ENCODE data around the gene C13orf46. TPM values are rescaled to one million over a fixed set of nuclear protein-coding genes. Genes with fewer than 3 reads are reported as not detected.

The C13orf46 gene
- total and polyA plus RNA-seq, 10 of the 15 experiments (the other 5 are each of a cell fraction or from before 2014, with no cell fraction given): 0.01 to 0.18 (median 0.09) TPM; not detected in 6

DNA sequence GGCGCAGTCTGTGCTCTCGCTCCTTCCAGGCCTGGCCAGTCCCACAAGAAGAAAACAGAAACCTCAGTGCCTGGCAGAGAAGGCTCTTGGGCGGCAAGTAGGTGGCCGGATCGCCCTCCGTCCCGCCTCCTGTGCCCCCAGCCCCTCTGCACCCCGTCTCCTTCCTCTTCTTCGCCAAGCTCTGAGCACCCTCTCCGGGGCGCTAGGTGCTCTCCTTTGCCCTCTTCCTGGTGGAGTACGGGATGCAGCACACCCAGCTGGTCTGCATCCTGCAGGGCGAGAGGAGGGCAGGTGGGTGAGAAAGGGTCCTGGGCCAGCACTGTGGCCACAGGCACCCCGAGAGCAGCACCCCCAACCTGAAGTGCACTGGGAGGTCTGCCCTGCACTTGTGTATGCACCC is 17.3 kb downstream of the C13orf46 start:
- H3K36me3 ChIP-seq (ENCODE audit: control insufficient read depth in 2 of 2, insufficient read depth in 2 of 2, low read length in 1 of 2): no peaks in the 10 kb centered on the region
- POLR2A ChIA-PET: no interaction called here
- 68% methylated on average over 14 of the region's 14 CpGs for WGBS (ENCODE audit: insufficient coverage, insufficient replicate concordance, low lambda C conversion rate, missing lambda C conversion rate)
- in situ Hi-C loops (cut with MboI): loop anchor here (5.0 kb wide), 1 partner anchor 266 kb away; no protein-coding TSS in a partner anchor
- H2AFZ ChIP-seq (ENCODE audit: control insufficient read depth, low read depth, low read length): no peak overlapping the region
- peaks cover 7% of the 10 kb centered on the region; the same call in 1 of the 3 replicates for H3K9me3 ChIP-seq (replicated peaks; ENCODE audit: control insufficient read depth, insufficient read depth, low read length)
- ATAC-seq (no peak), FAIRE-seq (no peak), DNase-seq (ENCODE audit: low read depth, low spot score) (no peak)
- RAD21 ChIA-PET (ENCODE audit: unreplicated experiment): no interaction called here
- no peak overlapping the region for H3K4me3 ChIP-seq
- H3K27ac ChIP-seq (ENCODE audit: control insufficient read depth, insufficient read depth): no peak overlapping the region
- intact Hi-C loops (cut with micrococcal nuclease; ENCODE audit: unreplicated experiment): no loop called here
- no TSS peak for BruUV-seq (replicated peaks)
- TF ChIP-seq, protein P1, sequence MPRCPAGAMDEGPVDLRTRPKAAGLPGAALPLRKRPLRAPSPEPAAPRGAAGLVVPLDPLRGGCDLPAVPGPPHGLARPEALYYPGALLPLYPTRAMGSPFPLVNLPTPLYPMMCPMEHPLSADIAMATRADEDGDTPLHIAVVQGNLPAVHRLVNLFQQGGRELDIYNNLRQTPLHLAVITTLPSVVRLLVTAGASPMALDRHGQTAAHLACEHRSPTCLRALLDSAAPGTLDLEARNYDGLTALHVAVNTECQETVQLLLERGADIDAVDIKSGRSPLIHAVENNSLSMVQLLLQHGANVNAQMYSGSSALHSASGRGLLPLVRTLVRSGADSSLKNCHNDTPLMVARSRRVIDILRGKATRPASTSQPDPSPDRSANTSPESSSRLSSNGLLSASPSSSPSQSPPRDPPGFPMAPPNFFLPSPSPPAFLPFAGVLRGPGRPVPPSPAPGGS (IDR thresholded peaks at IDR 0.05; ENCODE audit: borderline replicate concordance, insufficient read depth, low read depth, low read length, poor library complexity, severe bottlenecking): no peak
- TF ChIP-seq RUNX3 (IDR thresholded peaks at IDR 0.05; ENCODE audit: low read length) (no peak), TAF1 (IDR thresholded peaks at IDR 0.05; ENCODE audit: borderline replicate concordance, low read depth, low read length) (no peak), RCOR1 (conservative IDR thresholded peaks at IDR 0.05; ENCODE audit: low read depth, low read length) (no peak), RAD51 (IDR thresholded peaks at IDR 0.05) (no peak), SPI1 (IDR thresholded peaks at IDR 0.05; ENCODE audit: borderline replicate concordance, insufficient read depth, low read depth, low read length) (no peak), YY1 (IDR thresholded peaks at IDR 0.05; ENCODE audit: low read depth, low read length) (no peak), MYB (IDR thresholded peaks at IDR 0.05; ENCODE audit: borderline replicate concordance, low read depth, low read length) (no peak), FOXM1 (IDR thresholded peaks at IDR 0.05; ENCODE audit: low read depth, low read length) (no peak), NR2F1 (conservative IDR thresholded peaks at IDR 0.05) (no peak), TBL1XR1 (IDR thresholded peaks at IDR 0.05; ENCODE audit: low read depth, low read length) (no peak), RB1 (IDR thresholded peaks at IDR 0.05; ENCODE audit: borderline replicate concordance) (no peak), SIX5 (IDR thresholded peaks at IDR 0.05; ENCODE audit: low read depth, low read length, severe bottlenecking) (no peak), NFYA (IDR thresholded peaks at IDR 0.05; ENCODE audit: borderline replicate concordance, low read depth, low read length) (no peak), CBX5 (IDR thresholded peaks at IDR 0.05; ENCODE audit: low read depth) (no peak)
- TF ChIP-seq, protein P2, sequence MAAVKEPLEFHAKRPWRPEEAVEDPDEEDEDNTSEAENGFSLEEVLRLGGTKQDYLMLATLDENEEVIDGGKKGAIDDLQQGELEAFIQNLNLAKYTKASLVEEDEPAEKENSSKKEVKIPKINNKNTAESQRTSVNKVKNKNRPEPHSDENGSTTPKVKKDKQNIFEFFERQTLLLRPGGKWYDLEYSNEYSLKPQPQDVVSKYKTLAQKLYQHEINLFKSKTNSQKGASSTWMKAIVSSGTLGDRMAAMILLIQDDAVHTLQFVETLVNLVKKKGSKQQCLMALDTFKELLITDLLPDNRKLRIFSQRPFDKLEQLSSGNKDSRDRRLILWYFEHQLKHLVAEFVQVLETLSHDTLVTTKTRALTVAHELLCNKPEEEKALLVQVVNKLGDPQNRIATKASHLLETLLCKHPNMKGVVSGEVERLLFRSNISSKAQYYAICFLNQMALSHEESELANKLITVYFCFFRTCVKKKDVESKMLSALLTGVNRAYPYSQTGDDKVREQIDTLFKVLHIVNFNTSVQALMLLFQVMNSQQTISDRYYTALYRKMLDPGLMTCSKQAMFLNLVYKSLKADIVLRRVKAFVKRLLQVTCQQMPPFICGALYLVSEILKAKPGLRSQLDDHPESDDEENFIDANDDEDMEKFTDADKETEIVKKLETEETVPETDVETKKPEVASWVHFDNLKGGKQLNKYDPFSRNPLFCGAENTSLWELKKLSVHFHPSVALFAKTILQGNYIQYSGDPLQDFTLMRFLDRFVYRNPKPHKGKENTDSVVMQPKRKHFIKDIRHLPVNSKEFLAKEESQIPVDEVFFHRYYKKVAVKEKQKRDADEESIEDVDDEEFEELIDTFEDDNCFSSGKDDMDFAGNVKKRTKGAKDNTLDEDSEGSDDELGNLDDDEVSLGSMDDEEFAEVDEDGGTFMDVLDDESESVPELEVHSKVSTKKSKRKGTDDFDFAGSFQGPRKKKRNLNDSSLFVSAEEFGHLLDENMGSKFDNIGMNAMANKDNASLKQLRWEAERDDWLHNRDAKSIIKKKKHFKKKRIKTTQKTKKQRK (IDR thresholded peaks at IDR 0.05; ENCODE audit: low read depth, low read length): no peak
- TF ChIP-seq, protein P3, sequence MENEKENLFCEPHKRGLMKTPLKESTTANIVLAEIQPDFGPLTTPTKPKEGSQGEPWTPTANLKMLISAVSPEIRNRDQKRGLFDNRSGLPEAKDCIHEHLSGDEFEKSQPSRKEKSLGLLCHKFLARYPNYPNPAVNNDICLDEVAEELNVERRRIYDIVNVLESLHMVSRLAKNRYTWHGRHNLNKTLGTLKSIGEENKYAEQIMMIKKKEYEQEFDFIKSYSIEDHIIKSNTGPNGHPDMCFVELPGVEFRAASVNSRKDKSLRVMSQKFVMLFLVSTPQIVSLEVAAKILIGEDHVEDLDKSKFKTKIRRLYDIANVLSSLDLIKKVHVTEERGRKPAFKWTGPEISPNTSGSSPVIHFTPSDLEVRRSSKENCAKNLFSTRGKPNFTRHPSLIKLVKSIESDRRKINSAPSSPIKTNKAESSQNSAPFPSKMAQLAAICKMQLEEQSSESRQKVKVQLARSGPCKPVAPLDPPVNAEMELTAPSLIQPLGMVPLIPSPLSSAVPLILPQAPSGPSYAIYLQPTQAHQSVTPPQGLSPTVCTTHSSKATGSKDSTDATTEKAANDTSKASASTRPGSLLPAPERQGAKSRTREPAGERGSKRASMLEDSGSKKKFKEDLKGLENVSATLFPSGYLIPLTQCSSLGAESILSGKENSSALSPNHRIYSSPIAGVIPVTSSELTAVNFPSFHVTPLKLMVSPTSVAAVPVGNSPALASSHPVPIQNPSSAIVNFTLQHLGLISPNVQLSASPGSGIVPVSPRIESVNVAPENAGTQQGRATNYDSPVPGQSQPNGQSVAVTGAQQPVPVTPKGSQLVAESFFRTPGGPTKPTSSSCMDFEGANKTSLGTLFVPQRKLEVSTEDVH (IDR thresholded peaks at IDR 0.05; ENCODE audit: low read depth, partially characterized antibody): no peak
- SMC1A ChIA-PET (ENCODE audit: uncharacterized antibody, unreplicated experiment): no interaction called here
- no peaks in the 10 kb centered on the region for H3K27me3 ChIP-seq (replicated peaks in 1 of 2; ENCODE audit: control insufficient read depth in 2 of 2, insufficient read depth in 2 of 2, low read length in 1 of 2)
- H3K4me1 ChIP-seq (ENCODE audit: control insufficient read depth, insufficient read depth, low read length): no peaks in the 10 kb centered on the region
- CTCF ChIA-PET: no interaction called here
- H3K4me2 ChIP-seq (ENCODE audit: control insufficient read depth, insufficient read depth): no peak overlapping the region
- no peaks in the 10 kb centered on the region for H3K79me2 ChIP-seq (ENCODE audit: control insufficient read depth, insufficient read depth, low read length)
- no peaks in the 10 kb centered on the region for H4K20me1 ChIP-seq (ENCODE audit: control insufficient read depth, insufficient read depth)
- no peak overlapping the region for H3K9ac ChIP-seq (ENCODE audit: control insufficient read depth, insufficient read depth, low read length)
